HG03139 (cell line): ENCODE measurements around the gene AFDN.

Experiments used
- ATAC-seq: cut with Tn5 transposase; IDR thresholded peaks from one replicate; pipeline ENCODE4 v1.9.1; 2021; ENCODE audit not compliant: unreplicated experiment

Gene AFDN

DNA sequence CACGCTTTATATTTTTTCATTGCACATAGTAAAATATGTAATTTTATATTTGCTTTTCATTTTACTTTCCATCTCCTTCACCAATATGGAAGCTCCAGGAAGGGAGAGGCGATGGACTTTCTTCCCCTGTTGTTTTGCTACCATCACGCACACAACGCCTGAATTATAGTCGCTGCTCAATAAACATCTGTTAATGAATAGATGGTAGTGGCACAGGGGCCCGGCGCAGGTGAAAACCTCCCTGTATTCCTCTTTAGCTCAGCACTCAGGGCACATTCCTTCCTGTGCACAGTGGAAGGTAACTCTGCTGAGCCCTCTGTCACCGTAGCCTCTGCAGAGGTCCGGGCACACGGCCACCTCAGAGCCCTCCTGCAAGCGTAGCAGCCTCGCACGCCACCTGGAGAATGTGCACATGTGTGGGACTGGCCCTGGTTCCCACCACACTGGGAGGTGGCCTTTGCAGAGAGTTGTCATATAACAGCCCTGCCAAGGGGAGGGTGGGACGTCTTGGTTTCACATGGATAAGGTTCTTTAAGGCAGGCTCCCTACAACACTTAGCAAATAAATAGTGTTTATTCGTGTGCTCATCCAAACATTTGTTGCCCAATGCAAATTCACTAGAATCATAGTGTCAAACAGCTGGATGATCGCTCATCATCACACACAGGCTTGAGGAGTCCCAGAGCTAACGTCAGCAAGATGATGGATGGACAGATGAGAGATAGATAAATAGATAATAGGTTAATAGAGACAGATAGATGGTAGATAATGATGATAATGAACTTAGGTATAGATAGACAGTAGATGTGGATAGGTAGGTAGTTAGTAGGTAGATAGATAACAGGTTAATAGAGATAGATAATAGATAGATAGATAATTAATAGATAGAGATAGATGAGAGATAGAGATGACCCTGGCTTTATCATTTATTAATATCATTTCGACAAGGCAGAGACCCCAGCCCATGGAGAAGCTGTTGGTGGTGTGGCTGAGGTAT lies 32.3 kb upstream of the AFDN start:
- ATAC-seq = no peak

DNA sequence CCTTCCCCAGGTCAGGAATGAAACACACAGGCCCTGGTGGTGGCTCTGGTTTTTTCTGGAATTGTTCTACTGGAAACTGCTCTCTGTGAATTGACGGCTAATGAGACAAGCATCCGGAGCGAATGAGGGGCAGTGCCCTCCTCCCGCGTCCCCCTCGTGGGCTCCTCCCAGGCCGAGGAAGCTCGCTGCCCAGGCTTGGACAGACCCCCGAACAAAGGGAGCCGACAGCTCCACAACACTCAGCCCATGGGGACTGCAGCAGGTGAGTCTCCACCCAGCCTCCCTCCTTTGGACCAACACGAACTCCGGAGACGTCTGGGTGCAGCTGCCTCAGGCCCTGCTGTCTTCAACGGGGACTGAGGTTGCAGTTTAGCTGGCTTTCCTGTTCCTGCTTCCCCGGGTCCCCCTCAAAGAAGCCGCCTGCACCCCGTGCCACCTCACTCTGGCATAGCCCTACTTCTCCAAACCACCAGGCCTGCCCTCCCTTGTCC lies 31.3 kb upstream of the AFDN start:
- no peak for ATAC-seq

DNA sequence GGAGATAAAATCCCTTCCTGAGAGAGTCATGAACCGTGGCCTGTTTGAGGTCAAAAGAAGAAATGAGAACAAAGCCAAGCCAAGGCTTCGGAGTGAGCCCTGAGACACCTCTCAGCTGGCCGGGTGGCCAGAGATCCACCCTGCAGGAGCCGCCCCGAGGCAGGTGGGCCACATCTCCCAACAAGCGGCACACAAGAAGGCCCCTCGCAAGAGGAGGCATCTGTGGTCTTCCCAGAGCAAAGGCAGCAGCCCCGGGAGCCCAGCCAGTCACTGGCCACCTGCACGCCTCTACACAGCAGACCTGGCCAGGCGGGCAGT lies 30.9 kb upstream of the AFDN start:
- no peak for ATAC-seq

- no peak for ATAC-seq
These were observed 30.3 kb upstream of the AFDN start for GRCh38 chr6:167796192-167796981.

- ATAC-seq = no peak
These were observed 29.7 kb upstream of the AFDN start for GRCh38 chr6:167797011-167797471.

GRCh38 chr6:167797476-167798265 lies 29.0 kb upstream of the AFDN start:
- ATAC-seq = no peak

GRCh38 chr6:167798453-167798852 lies 28.3 kb upstream of the AFDN start:
- no peak for ATAC-seq

- ATAC-seq = no peak
These were observed 27.5 kb upstream of the AFDN start for GRCh38 chr6:167799033-167799821.

DNA sequence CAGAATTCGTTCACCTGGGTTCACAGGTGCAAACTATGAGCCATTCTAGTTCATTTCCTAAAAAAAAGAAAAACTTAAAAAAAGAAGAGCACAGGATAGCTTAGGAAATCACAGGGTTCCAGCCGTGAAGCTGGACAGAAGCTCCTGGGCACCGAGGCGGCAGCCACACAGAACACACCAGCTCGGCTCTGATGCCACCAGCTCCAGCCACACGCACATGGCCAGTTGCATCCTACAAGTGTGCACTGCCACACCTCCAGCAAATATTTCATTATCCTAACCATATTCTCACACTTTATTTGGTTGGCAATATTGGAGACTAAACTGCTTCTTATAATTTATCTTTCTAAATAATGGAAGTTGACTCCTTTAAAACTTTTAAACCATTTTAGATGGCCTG lies 26.2 kb upstream of the AFDN start:
- ATAC-seq = no peak

DNA sequence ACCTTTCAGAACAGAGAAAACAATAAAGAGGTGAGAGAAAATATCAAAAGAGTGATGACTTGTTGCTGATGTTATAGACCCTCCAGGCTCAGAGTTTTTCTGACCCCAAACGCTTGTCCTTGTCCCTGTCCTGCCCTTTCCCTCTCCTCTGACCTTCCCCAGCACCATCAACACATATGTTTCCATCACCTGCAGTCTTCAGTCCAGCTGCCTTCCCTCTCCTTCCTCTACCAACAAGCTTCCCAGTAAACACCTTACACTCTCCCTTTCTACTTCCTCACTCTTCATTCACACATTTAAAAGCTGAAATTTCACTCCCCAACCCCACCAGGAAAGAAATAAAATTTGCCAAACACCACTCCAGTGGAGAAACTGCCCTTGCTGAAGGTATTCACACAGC lies 25.4 kb upstream of the AFDN start:
- no peak for ATAC-seq

DNA sequence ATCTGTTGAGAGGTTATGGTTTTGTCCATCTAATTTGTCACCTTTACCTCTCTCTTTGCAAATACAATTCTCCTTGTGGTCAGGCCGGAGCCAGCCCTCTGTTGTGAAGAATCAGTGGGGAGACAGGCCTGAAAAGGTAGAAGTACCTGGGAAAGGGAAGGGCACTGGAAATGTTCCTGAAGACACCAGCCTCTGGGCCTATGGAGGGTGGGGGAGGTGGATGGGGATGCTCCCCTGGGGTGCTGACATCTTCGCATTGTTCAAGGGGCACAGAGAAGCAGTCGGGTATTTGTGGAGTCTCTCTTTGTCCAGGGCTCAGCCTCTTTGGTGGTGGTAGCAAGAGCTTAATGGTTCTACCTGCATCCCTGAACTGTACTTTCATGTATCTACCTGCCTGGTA lies 24.4 kb upstream of the AFDN start:
- no peak for ATAC-seq

- ATAC-seq = no peak
These were observed 22.9 kb upstream of the AFDN start for GRCh38 chr6:167803816-167804215.

DNA sequence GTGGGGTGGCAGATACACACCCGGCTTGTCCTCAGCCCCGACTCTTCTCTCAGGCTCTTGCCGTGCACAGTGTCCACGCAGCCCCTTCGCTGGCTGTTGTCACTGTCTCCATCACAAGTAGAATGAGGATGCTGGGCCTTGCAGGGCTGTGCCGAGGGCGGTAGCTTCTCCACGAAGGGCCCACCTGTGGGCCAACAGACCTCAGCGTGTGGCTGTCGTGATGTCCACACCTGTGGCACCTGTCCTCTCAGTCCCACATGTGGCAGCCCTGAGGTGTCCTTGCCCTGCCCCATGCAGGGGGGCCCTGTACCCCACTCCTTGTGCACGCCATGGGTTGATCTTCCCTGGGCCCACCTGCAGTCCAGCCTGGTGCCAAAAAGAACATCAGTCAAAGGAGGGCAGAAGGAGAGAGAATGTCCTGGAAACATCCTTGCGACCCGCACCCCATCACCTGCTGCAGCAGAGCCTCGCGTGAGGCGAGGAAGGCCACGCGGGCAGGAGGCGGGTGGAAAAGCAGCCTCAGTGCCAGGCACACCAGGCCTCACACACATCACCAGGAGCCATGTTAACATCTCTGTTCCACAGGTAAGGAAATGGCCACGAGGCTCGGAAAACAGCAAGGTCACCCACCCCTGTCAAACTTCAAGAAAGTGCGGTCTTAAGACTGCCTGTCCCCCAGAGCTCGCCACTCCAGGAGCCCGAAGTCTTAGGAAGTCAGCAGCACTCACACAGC lies 22.3 kb upstream of the AFDN start:
- no peak for ATAC-seq

GRCh38 chr6:167805349-167806060 lies 21.2 kb upstream of the AFDN start:
- no peak for ATAC-seq

GRCh38 chr6:167806061-167806700 lies 20.5 kb upstream of the AFDN start:
- ATAC-seq = no peak

DNA sequence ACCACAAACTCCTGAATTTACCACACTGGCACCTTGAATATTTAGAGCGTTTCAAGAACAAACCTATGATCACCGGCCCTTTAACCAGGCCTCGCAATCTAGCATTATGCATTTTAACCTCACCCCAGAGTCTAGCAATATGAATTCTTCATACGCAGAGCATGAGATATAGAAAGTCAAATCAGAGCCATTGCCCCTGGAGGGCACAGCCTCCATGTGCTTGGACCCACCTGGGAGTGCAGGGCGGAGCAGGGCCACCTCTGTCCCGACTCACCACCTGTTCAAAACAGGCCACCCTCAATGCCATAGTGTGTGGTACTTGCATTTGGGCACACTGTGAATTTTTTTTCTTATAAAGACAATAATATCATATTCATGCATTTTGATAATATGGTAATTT lies 19.5 kb upstream of the AFDN start:
- no peak for ATAC-seq

- no peak for ATAC-seq
These were observed 19.0 kb upstream of the AFDN start for GRCh38 chr6:167807756-167808155.

GRCh38 chr6:167811040-167811439 lies 15.7 kb upstream of the AFDN start:
- no peak for ATAC-seq
